ENCODE data around the gene RNF111.
"Not testable (repeated sequence)": the region's sequence is repeated elsewhere in the genome, so short reads cannot be mapped to it uniquely, and the experiment has no call there.

The RNF111 gene

DNA sequence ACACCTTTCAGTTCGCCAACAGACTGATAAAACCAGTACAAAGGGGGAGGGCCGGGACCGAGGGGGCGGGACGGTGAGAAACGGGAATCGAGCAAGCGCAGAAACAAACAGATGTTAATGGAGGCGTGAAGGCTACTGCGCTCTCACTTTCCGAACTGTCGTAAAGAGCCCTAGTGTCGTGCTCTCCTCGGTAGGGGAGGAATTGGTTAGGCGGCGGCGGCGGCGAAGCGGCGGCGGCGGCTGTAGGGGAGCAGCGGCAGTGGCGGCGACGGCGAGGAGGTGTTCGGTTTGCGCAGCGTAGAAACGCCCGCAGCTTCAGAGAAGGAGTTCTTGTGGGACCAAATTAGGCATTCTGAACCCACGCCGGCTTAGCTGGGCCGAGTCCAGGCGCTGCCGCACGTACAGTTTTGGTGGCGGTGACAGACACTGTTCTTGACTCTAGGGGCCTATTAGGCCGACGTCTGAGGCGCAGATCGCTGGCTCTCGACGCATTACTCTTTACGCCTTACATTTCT is at the start of gene RNF111:
TSS of gene RNF111 (plus strand) at position 173 of the 515 bp plus-strand sequence. CDS start 43,160 bp downstream, outside the sequence.
- peak; percentile 96 for DNase-seq

DNA sequence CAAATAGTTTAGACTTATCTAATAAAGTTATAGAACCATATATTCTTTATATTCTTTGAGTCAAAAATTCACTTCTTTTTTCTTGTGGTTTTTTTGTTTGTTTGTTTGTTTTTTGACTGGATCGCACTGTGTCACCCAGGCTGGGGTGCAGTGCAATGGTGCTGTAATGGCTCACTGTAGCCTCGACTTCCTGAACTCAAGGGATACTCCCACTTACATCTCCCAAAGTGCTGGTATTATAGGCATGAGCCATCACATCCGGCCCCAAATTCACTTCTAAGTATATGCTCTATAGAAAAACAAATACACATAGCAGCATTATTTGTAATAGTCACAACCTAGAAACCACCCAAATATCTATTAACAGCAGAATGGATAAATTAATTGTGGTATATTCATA is 40.3 kb upstream of the RNF111 start:
- no peak for DNase-seq

DNA sequence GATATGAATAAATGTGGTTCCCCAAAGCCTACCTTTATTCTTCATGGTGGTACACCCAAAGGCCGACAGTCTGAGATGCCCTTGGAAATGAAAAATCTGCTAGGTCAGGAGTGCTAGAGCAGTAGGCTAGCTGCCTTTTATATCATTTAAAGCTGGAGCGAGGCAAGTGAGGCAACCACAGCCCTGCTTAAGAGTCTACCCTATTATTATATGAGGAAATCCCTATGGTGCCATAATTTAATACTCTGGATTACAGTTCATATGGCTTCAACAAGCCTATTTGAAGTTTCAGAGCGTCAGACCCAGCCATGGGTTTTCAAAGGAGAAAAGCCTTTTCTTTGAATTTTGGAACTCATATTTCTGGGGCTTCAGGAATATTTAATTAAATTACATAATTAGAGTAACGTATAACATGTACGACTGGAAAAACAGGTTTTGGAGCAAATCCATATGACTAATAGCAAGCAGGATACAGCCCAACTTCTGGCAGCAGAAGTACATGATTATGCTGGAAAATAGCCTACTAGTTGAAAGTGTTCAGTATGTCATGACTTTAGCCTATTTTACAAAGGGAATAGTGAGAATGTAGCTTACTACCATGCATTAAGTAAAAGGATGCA is 36.0 kb upstream of the RNF111 start:
- no peak for DNase-seq

DNA sequence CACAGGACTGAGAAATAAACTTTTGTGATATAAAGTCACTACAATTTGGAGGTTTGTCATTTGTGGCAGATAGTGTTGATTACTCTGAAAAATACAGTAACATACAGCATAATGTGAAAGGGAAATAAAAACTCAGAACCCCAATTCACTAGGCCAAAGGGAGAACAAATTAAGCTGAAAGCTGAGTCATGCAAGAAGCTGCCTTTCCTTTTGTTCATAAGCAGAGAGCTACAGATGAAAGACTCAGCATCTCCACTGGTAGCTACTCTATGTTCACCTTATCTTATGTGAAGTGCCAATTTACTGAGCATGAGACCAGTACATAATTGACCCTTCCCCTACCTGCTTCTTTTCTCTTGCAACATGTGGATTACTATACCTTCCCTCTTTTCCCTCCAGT is 34.7 kb upstream of the RNF111 start:
- DNase-seq, result peak; percentile 12

DNA sequence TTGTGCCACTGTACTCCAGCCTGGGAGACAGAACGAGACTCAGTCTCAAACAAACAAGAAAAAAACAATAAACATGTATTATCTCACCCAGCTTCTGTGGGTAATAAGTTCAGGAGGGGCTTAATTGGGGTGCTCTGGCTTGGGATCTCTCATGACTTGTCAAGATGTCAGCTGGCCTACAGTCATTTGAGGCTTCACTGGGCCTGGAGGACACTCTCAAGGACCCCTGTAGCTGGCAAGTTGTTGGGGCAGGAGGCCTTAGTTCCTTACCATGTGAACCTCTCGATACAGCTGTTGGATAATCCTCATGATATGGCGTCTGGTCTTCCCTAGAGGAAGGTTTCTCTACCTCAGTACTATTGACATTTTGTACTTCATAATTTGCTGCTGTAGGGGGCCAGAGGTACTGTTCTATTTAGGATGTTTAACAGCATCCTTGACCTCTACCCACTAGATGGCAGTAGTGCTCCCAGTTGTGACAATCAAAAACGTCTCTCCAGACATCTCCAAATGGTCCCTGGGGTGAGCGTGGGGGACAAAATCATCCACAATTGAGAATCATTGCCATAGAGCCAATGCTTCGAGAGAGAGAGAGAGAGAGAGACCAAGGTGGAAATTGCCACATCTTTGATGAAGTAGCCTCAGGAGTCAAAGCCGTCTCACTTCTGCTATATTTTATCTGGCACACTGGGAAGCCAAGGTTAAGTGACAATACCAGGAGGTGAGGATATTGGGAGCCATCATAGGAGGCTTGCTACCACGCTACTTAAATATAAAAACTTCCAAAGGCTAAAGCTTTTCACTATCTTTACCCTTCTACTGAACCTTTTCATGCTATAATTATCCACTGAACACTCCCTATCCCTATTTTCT is 30.1 kb upstream of the RNF111 start:
- peak; percentile 79 for DNase-seq

DNA sequence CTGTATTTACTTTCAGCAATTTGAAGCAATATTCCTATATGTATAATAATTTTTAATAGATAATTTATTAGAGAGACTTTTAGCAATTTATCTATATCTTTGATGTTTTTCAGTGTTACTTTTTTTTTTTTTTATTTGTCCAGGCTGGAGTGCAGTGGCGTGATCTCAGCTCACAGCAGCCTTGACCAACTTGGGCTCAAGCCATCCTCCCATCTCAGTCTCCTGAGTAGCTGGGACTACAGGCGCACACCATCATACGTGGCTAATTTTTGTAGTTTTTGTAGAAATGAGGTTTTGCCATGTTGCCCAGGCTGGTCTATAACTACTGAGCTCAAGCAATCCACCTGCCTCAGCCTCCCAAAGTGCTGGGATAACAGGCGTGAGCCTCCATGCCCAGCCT is 28.7 kb upstream of the RNF111 start:
- DNase-seq, result no peak

DNA sequence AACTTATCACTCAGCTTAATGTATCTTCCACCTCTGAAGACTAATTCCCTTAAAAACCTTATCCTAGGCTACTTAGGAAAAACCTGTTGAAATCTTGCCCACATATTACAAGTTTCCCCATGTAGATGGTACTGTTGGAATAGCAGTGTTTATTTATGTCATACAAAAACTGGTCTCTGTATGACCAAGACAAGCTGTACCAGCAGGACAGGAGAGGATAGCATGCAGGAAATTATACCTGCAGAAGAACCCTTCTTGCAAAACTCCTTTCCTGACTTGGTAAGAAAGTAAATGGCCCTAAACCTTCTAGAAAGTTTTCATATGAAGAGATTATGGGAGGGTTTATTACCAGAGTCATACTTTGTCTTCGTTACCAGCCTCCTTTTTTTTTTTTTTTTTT is 25.3 kb upstream of the RNF111 start:
- no peak for DNase-seq

DNA sequence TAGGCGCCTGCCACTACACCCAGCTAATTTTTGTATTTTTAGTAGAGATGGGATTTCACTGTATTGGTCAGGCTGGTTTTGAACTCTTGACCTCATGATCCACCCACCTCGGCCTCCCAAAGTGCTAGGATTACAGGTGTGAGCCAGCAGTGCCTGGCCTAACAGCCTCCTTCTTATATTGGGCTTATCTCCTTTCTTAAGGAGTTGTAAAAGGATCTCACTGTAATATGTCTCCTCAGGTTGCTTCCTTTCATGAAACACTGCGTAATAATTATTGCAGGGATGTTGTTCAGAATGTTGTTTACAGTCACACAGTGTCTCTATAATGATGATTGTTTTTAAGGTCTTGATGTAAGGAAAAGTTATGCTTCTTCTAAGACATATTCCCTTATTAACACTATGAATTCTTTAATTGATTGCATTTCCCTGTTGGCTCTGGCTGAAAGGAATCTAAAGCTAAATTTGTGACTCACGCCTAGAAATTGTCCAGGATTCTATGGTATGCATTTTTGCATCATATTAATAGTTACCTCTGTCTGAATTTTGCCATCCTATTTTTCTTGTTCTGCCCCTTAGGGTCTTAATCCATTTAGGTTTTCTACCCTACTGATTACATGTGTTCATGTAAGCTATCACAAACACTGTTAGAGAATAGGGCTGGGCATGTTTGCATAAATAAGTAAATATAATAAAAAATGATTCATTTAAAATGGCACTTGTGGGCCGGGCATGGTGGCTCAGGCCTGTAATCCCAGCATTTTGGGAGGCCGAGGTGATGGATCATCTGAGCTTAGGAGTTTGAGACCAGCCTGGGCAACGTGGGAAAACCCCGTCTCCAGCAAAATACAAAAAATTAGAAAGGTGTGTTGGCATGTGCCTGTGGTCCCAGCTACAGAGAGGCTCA is 24.5 kb upstream of the RNF111 start:
- no peak for DNase-seq

DNA sequence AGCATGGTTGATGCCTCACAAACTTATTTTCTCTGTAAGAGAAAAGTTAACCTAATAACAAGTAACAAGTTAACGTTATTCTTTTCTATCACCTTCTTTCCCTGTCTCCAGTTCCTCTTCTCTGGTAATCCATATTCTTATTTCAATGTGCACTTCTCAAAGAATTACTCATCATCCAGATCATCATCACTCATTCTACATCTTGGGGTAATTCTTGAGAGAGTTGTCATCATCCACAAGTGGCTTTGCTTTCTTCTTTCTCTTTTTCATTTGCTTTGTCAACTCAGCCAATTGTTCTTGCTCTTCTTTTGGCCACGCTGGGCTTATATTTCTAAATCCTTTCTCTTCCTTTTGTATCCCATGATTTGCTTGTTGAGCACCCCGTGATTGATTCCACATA is 20.8 kb upstream of the RNF111 start:
- peak; percentile 43 for DNase-seq

DNA sequence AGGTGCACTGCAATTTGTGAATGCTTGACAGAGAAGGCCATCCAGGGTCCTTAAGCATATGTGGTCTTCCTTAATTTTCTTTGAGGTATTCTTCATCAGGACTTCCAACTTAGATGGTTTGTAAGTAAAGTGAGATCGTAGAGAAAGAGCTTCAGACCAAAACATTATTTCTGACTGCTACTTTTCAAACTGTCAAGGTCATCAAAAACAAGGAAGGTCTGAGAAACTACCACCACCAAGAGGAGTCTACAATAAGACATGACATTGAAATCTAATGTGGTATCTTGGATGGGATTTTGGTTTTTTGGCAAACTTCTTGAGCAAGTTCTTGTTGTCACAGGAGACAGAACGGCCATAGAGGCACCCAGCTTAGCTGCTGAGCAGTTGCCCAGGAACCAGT is 20.0 kb upstream of the RNF111 start:
- DNase-seq, result no peak

DNA sequence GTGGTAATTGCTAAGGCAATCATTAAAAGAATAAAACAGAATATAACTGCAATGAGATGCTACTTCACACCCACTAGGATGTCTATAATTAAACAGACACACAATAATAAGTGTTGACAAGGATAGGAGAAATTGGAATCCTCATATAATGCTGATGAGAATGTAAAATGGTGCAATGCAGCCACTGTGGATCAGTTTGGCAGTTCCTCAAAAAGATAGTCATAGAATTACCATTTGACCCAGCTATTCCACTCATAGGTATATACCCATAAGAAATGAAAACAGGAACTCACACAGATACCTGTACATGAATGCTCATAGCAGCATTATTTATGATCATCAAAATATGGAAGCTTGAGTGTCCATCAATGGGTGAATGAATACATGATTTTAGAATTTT is 9.6 kb upstream of the RNF111 start:
- no peak for DNase-seq

DNA sequence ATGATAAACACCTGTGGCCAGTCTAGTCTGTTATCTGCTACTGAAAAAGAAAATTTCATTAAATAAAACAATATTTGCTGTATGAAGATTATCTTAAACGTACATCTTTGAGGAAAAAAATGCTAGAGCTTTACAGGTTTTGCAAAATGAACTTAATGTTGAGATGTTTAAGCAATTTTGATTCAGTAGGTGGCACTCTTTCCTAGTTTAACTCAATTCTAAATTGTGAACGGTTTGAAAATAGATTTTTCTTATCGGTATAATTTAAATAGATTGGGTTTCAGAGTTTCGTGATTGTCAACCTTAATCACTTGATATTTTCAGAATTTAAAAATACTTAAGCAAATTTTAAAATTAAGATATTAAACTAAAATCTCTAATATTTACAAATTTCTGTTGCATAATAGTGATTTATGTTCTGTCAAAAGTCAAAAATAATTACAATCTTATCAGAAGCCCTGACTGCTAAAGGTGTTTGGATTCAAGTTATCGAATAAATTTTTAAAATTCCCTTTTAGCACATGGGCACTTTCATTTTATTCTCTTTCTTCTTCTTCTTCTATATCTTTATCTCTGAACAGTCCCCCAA is 7.0 kb upstream of the RNF111 start:
- DNase-seq, result peak; percentile 64

DNA sequence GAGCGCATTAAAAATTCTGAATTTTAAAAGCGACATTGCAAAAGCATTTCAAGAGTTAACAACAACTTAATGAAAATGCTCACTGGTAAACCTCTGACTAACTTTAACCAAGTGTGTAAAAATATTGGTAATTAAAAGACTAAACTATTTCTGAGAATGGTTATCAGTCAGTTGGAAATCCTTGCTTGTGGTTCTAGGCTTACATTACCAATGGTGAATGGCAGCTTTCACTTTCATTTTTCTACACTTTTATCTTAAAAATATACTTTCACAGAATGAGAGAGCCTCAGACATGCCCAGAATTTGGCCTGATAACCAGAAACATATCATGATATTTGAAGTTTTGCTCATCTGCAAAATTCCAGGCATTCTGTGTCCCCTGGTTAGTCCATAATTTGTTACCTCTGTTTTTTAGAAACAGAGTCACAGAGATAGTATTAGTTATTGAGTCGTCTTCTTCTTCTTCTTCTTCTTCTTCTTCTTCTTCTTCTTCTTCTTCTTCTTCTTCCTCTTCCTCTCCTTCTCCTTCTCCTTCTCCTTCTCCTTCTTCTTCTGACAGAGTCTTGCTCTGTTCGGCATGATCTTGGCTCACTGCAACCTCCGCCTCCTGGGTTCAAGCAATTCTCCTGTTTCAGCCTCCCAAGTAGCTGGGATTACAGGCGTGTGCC is 5.5 kb upstream of the RNF111 start:
- DNase-seq, result peak; percentile 52

DNA sequence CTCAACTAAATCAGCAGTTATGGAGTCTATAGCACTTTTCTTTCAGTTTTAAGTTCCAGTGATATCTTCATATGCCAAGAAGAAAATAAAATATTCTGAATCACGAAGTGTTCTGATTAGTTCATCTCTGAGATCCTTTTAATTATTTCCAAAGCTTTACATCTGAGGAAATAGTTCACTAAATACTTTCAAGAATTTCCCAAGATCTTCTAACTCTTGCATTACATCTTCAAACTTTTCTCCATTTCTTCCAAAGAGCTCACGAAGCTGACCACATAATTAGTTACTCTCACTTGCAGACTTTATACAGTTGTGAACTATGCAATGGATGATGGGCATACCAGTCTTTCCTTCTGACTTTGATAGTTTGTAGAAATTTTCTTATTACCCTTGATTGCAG is 4.2 kb upstream of the RNF111 start:
- DNase-seq, result no peak

DNA sequence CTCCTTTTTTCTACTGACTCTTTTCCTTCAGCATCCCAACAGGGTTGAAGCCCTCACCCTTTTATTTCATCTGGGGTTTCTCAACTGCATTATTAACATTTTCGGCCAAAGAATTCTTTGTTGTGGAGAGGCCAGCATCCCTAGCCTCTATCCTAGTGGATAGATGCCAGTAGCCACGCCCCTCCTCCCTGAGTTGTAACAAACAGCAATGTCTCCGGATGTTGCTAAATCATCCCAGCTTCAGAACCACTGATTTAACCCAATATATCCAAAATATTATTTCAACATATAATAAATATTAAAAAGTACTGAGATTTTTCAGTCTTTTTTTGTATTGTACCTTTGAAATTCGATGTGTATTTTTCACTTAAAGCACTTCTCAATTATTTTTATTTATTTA is 2.0 kb upstream of the RNF111 start:
- no peak for DNase-seq

DNA sequence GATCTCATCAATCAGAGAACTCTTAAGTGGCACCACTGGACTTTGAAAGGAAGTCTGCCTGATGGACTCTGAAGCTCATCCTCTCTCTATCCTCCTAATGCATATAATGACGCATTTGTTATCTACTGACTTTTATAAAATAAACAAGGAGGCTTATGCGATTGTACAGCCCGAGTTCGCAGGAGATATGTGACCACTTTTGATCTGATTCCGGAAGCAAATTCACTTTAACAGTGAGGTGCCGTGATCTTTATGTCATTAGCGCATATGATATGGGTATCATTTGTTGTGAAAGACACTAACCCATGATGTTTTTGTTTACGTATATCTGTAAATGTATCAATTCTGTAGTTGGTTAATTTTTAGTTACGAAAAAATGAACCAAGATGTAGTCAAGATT is 427 bp upstream of the RNF111 start:
- no peak for DNase-seq

DNA sequence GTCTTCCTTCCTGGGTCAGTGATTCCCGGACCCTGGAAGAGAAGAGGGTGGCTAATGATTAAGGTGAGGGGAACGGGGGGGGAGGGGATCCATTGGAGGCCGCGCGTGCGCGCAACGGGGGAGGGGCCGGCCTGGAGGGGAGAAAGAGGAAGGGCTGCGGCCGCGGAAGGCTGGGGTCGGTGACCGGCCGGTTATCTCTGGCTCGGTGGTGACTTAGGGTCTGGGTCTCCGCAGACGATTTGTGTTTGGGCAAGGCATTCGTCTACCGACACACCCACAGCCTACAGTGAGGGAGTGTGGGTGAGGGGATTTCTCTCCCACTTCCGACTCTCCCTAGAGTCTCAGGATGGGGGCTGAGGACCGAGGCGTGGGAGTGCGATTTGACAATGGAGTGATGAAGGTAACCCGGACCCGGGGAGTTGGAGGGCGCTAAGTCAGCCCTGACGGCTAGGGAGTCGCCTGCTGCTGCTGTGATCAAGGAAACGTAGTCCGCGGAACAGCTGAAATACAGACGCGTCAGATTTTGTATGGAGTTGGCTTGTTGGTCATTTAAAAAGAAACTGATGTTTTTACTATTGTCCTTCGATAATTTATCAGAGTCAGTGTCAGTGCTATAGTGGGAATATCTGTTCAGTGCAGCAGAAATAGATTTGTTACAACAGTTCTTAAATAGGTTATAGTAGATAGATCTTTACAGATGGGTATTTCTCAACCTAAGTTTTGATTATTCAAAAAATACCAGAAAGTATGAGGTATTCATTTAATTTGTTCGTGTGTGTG is 733 bp downstream of the RNF111 start:
- peak; percentile 83 for DNase-seq

DNA sequence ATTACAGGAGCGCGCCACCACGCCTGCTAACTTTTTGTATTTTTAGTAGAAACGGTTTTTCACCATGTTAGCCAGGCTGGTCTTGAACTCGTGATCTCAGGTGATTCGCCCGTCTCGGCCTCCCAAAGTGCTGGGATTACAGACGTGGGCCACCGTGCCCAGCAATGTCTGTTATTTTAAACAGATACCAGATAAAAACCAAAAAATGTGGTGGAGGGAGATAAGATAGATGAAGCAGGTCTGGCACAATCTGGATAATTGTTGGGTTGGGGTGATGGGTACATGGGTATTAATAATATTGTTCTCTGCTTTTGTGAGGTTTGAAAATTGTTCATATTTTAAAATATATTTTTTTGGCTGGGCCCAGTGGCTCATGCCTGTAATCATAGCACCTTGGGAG is 4.7 kb downstream of the RNF111 start:
- DNase-seq, result no peak

DNA sequence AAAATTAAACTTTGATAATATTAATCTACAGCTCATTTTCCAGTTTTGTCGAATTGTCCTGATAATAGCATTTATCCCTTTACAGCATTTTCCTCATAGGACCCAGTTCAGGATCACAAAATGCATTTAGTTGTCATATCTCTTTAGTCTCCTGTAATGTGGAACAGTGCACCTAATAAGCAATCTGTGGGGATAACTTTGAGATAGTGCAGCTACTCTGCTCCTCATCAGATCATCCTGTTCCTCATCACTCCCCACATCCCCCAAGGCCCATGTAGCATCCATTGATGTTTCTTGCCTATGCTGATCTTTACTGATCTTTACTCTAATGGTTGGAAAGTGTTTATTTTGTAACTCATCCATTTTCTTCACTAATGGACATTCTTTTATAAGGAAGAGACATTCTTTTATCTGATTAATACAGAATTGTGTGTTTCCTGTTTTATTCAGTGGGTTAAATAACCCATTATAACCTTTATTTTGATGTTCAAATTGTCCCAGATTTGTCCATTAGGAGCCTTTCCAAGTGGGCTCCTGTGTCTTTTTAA is 7.5 kb downstream of the RNF111 start:
- no peak for DNase-seq

DNA sequence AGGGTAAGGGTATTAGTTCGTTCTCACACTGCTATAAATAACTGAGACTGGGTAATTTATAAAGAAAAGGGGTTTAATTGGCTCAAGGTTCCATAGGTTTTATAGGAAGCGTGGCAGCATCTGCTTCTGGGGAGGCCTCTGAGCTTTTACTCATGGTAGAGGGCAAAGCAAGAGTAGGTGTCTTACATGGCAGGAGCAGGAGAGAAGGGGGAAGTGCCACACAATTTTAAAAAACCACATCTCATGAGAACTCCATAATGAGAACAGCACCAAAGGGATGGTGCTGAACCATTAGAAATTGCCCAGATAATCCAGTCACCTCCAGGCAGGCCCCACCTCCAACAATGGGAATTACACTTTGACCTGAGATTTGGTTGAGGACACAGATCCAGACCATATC is 12.2 kb downstream of the RNF111 start:
- no peak for DNase-seq

DNA sequence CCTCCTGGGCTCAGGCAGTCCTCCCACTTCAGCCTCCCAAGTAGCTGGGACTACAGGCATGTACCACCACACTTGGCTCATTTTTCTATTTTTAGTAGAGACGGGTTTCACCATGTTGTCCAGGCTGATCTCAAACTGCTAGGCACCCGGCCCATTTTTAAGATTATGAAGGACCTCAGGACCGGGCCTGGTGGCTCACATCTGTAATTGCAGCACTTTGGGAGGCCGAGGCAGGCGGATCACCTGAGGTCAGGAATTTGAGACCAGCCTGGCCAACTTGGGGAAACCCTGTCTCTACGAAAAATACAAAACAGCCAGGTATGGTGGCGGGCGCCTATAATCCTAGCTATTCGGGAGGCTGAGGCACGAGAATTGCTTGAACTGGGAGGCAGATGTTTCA is 12.8 kb downstream of the RNF111 start:
- not testable (repeated sequence) for DNase-seq
